ENCODE data around the gene IFT20. TPM values are rescaled to one million over a fixed set of nuclear protein-coding genes. Genes with fewer than 3 reads are reported as not detected.

Gene IFT20
- total and polyA plus RNA-seq, 2 of the 13 experiments (the other 11 are each of a cell fraction or from before 2014, with no cell fraction given): 28.0 to 37.8 TPM

- TF ChIP-seq ZHX2 (IDR thresholded peaks at IDR 0.05; ENCODE audit: low read depth) (no peak; the same call in 1 of the 2 replicates), ZHX2 (CRISPR knock-in tag; IDR thresholded peaks at IDR 0.05; ENCODE audit: borderline replicate concordance) (0 out of 2 replicates have a peak, but pooled peaks have one; percentile 55), ELF1 (CRISPR knock-in tag; IDR thresholded peaks at IDR 0.05) (no peak), ZNF546 (CRISPR knock-in tag; conservative IDR thresholded peaks at IDR 0.05) (peak; percentile 83), HNF4A (CRISPR knock-in tag; IDR thresholded peaks at IDR 0.05) (no peak; the same call in 1 of the 2 replicates), HES4 (CRISPR knock-in tag; IDR thresholded peaks at IDR 0.05; ENCODE audit: borderline replicate concordance) (no peak; the same call in 1 of the 2 replicates), CREM (IDR thresholded peaks at IDR 0.05) (peak; percentile 88), CREM (CRISPR knock-in tag; IDR thresholded peaks at IDR 0.05) (no peak), ZNF782 (CRISPR knock-in tag; IDR thresholded peaks at IDR 0.05; ENCODE audit: borderline replicate concordance) (0 out of 2 replicates have a peak, but pooled peaks have one; percentile 50), ARNT (IDR thresholded peaks at IDR 0.05) (no peak), HMG20B (CRISPR knock-in tag; conservative IDR thresholded peaks at IDR 0.05) (peak; percentile 34; the same call in 1 of the 2 replicates), ZUFSP (CRISPR knock-in tag; IDR thresholded peaks at IDR 0.05; ENCODE audit: borderline replicate concordance) (no peak), GTF3A (CRISPR knock-in tag; conservative IDR thresholded peaks at IDR 0.05) (peak; percentile 82; the same call in 1 of the 2 replicates), TFDP1 (CRISPR knock-in tag; IDR thresholded peaks at IDR 0.05; ENCODE audit: borderline replicate concordance) (peak; percentile 91), ZNF530 (CRISPR knock-in tag; IDR thresholded peaks at IDR 0.05; ENCODE audit: low read depth) (no peak), ZNF784 (CRISPR knock-in tag; IDR thresholded peaks at IDR 0.05; ENCODE audit: borderline replicate concordance) (no peak), ZNF615 (CRISPR knock-in tag; IDR thresholded peaks at IDR 0.05; ENCODE audit: borderline replicate concordance) (no peak)
- TF ChIP-seq, protein P1, sequence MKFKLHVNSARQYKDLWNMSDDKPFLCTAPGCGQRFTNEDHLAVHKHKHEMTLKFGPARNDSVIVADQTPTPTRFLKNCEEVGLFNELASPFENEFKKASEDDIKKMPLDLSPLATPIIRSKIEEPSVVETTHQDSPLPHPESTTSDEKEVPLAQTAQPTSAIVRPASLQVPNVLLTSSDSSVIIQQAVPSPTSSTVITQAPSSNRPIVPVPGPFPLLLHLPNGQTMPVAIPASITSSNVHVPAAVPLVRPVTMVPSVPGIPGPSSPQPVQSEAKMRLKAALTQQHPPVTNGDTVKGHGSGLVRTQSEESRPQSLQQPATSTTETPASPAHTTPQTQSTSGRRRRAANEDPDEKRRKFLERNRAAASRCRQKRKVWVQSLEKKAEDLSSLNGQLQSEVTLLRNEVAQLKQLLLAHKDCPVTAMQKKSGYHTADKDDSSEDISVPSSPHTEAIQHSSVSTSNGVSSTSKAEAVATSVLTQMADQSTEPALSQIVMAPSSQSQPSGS (CRISPR knock-in tag; IDR thresholded peaks at IDR 0.05): 0 out of 2 replicates have a peak, but pooled peaks have one; percentile 5
Measured at GRCh38 chr17:28318759-28319597, 16.3 kb downstream of the IFT20 start, which contains the start of gene TMEM97 (continued).

All from HepG2 (cell line).